Ramos (cell line): ENCODE measurements around the gene ZDHHC1.

ENCODE experiments used
- in situ Hi-C: fragments of 300-500 bp; cut with MboI; formaldehyde crosslinking; loops from one replicate; pipeline ENCODE4 v1.14.3; 2022; ENCODE audit warnings: low sequenced_read_pairs; ENCODE audit not compliant: unreplicated experiment

Gene ZDHHC1

GRCh38 chr16:67448580-67448979, 32.3 kb upstream of the ZDHHC1 start:
- in situ Hi-C loops, result no loop called here

DNA sequence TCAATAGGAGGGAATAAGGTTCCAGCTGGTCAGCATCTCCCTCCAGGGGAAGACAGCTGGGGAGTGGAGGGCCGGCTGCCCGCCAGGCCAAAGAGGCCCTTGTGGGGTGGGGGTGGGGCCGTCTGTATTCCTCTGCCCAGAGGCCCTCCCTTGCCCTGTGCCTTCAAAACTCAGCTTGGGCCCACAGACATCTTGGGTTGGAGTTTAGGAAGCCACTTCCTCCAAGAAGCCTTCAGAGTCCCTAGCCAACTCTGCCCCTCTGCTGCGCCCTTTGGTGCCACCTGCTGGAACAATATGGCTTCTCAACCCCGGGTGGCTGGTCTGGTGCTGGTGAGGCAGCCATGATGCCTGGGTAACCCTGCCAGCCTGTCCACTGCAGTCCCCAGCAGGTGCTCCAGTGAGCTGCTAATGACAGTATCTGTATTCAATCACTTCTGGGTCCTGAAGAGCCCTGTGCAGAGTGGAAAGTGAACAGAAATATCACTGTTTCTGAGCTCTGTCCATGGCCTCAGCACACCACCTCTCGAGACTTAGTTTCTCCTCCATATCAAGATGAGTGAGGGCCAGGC, 31.3 kb upstream of the ZDHHC1 start:
- in situ Hi-C loops, result no loop called here

GRCh38 chr16:67446968-67447507, 30.8 kb upstream of the ZDHHC1 start:
- in situ Hi-C loops, result no loop called here

- in situ Hi-C loops, result no loop called here
Observed at GRCh38 chr16:67445913-67446907, 29.9 kb upstream of the ZDHHC1 start.

DNA sequence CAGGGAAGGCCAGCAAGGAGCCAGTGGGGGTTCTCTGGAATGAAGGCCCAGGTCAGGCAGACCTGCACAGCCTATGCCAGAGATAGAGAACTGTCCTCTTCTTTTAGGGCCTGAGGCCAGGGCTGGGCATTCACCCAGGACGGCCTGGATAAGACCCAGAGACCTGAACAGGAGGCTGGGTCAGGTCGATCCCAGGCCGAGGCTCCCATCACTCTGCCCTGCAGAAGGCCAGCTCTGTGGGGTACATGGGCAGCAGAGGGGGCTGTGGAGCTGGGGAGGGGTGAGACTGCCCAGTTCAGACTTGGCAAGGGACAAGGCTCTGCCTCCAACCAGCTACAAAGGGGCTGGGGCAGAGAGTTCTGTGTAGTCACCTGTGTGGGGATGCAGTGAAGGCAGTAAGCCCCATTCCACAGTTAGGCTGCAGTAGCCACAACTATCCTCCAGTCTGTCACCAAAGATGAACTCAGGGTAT, 29.2 kb upstream of the ZDHHC1 start:
- in situ Hi-C loops, result no loop called here

DNA sequence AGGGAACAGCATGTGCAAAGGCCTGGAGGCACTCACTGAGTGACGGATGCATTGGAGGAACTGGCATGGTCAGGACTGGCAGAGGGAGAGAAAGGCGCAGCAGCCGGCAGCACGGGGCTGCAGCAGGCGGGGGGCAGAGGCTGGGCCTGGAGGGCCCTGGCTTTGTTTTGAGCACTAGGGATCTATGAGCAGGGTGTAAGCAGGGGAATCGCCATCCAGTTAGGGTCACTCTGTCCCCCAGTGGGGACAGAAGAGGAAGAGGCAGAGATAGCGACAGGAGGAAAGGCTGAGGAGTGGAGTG, 28.8 kb upstream of the ZDHHC1 start:
- in situ Hi-C loops, result no loop called here

- in situ Hi-C loops, result no loop called here
Observed at GRCh38 chr16:67444259-67445125, 28.2 kb upstream of the ZDHHC1 start.

GRCh38 chr16:67443265-67443664, 27.0 kb upstream of the ZDHHC1 start:
- in situ Hi-C loops, result no loop called here

- in situ Hi-C loops, result no loop called here
Observed at GRCh38 chr16:67442581-67443255, 26.4 kb upstream of the ZDHHC1 start.

GRCh38 chr16:67441907-67442306, 25.6 kb upstream of the ZDHHC1 start:
- in situ Hi-C loops, result no loop called here

- in situ Hi-C loops, result no loop called here
Observed at GRCh38 chr16:67441271-67441753, 25.0 kb upstream of the ZDHHC1 start.

DNA sequence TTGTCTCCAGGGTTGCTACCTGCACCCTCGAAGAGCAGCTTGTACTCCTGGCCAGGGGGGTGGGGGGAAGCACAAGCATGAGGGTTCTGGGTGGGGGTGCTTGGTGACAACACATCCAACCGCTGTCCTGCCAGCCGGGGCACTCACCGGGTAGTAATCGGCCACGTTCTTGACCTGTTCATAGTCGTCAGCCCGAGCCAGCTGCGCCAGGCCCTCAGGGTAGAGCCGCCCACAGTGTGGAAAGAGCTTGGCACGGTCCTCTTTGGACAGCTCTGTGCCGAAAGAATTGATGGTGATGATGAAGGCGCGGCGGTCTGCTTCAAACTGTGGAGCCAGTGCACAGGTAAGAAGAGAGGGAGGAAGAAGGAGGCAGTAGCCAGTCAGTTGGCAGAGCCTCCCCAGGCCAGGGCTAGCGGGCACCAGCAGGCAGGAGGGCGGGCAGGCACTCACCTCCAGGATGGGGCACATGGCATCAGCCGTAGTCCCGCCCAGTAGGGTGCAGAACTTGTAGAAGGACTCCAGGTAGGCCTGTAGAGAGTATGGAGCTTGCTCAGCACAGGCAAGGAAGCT, 22.6 kb upstream of the ZDHHC1 start:
- in situ Hi-C loops, result no loop called here

DNA sequence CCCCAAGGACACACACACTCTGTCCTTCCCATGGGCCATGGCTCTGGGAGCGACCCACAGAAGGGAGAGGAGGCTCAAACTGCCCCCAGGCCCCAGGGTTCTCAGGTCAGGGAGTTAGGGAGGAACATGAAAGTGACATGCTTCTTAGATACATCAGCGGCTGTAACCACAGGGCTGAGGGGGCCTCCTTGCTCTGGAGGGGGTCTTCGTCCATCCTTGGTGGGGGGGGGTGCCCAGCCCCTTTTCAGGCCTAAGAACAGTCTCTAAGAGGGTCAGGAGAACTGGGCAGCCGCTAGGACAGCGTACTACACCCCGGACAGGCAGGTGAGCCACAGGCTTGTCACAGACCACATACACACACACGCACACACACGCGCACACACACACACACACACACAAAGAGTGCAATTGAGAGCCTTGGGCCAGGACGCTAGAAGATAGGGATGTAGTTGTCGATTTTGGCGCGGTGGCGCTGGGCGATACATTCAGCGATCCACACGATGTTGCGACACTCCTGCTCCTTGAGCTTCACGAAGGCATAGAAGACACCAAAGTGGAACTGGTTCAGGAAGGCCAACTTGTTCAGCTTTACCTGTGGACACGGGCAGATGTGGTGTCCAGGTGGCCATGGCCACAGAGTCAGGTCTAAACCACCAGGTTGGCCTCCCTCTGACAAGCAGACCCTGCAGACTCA, 22.0 kb upstream of the ZDHHC1 start:
- in situ Hi-C loops, result no loop called here

DNA sequence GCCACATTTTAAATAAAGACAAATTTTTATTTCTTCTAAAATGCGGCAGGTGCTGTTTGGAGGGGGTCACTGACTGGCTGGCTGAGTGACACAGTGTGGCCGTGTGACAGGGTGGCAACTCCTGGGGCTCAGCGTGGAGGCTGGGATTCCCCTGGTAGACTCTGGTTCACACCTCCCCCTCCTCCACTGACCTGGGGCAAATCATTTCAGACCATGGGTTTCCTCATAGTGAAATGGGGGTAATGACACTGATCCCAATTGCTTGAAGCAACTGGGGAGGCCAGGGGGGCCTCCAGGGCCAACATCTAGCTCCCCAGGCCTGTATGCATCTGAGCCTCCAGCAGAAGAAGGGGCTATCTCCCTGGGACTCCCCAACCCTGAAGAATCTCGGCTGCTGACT, 21.2 kb upstream of the ZDHHC1 start:
- in situ Hi-C loops, result no loop called here

DNA sequence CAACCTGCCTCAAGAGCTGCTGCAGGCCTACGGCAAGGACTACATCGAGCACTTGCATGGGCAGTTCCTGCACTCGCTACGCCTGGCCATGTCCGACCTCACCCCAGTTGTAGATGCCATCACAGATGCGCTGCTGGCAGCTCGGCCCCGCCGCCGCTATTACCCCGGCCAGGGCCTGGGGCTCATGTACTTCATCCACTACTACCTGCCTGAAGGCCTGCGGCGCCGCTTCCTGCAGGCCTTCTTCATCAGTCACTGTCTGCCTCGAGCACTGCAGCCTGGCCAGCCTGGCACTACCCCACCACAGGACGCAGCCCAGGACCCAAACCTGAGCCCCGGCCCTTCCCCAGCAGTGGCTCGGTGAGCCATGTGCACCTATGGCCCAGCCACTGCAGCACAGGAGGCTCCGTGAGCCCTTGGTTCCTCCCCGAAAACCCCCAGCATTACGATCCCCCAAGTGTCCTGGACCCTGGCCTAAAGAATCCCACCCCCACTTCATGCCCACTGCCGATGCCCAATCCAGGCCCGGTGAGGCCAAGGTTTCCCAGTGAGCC, 20.4 kb upstream of the ZDHHC1 start:
- in situ Hi-C loops, result no loop called here

DNA sequence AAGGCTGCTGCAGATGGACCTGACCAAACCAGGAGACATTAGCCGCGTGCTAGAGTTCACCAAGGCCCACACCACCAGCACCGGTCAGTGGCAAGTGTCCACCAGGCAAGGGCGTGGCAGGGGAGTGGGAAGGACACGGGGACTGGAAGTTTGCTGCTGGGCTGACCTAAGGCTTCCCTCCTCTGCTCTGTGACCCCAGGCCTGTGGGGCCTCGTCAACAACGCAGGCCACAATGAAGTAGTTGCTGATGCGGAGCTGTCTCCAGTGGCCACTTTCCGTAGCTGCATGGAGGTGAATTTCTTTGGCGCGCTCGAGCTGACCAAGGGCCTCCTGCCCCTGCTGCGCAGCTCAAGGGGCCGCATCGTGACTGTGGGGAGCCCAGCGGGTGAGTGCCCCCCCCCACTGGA, 19.5 kb upstream of the ZDHHC1 start:
- in situ Hi-C loops, result no loop called here

- in situ Hi-C loops, result no loop called here
Observed at GRCh38 chr16:67433131-67433719, 16.9 kb upstream of the ZDHHC1 start.

- in situ Hi-C loops, result no loop called here
Observed at GRCh38 chr16:67432506-67432890, 16.2 kb upstream of the ZDHHC1 start.
